ENCODE measurements around the gene ZNF362.

DNA sequence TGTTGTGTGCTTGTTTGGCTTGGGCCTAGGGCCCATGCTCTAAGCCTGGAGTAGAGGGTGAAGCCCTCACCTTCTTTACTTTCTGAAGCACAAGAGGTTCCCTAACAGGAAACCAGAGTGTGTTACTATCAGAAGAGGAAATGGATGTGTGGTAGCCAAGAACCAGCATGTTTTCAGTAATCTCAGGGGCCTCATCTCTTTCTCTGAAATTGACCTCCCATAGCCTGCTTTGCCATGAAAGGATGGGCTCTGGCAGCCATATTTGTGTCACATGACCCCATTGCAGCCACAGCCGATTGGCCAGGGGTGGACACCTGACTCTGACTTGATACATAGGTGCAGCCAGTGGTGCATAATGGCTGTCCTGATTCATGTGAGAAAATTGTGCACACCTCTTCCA, 46.0 kb downstream of the ZNF362 start:
- TF ChIP-seq, protein P1, sequence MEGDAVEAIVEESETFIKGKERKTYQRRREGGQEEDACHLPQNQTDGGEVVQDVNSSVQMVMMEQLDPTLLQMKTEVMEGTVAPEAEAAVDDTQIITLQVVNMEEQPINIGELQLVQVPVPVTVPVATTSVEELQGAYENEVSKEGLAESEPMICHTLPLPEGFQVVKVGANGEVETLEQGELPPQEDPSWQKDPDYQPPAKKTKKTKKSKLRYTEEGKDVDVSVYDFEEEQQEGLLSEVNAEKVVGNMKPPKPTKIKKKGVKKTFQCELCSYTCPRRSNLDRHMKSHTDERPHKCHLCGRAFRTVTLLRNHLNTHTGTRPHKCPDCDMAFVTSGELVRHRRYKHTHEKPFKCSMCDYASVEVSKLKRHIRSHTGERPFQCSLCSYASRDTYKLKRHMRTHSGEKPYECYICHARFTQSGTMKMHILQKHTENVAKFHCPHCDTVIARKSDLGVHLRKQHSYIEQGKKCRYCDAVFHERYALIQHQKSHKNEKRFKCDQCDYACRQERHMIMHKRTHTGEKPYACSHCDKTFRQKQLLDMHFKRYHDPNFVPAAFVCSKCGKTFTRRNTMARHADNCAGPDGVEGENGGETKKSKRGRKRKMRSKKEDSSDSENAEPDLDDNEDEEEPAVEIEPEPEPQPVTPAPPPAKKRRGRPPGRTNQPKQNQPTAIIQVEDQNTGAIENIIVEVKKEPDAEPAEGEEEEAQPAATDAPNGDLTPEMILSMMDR (conservative IDR thresholded peaks at IDR 0.05; ENCODE audit: low read depth, low read length): no peak
- TF ChIP-seq EZH2phosphoT487 (IDR thresholded peaks at IDR 0.05; ENCODE audit: borderline replicate concordance, low read length): no peak
